ENCODE data around the gene GUCY2C.

The GUCY2C gene

GRCh38 chr12:14701809-14702568 lies 5.6 kb upstream of the GUCY2C start:
- no peak for TF ChIP-seq RAD21 (IDR thresholded peaks at IDR 0.05; ENCODE audit: low read depth)
- no peak for TF ChIP-seq MAX (IDR thresholded peaks at IDR 0.05)
- TF ChIP-seq EP300 (IDR thresholded peaks at IDR 0.05; ENCODE audit: borderline replicate concordance), result no peak
- no peak for TF ChIP-seq REST (IDR thresholded peaks at IDR 0.05; ENCODE audit: low read depth)
- no peak for TF ChIP-seq EGR1 (IDR thresholded peaks at IDR 0.05)

GRCh38 chr12:14700935-14701334 lies 4.5 kb upstream of the GUCY2C start:
- TF ChIP-seq FOXM1 (IDR thresholded peaks at IDR 0.05; ENCODE audit: borderline replicate concordance, low read depth) (no peak), TEAD4 (IDR thresholded peaks at IDR 0.05) (no peak), TAF1 (IDR thresholded peaks at IDR 0.05; ENCODE audit: low read depth) (no peak), TCF12 (IDR thresholded peaks at IDR 0.05; ENCODE audit: low read depth) (no peak), REST (IDR thresholded peaks at IDR 0.05; ENCODE audit: low read depth) (no peak)

- TF ChIP-seq TEAD4 (IDR thresholded peaks at IDR 0.05) (no peak), REST (IDR thresholded peaks at IDR 0.05; ENCODE audit: low read depth) (no peak), EGR1 (IDR thresholded peaks at IDR 0.05) (no peak), ZBTB7A (IDR thresholded peaks at IDR 0.05; ENCODE audit: low read depth) (no peak), NFIC (IDR thresholded peaks at IDR 0.05) (no peak), MAX (IDR thresholded peaks at IDR 0.05) (no peak), TCF12 (IDR thresholded peaks at IDR 0.05; ENCODE audit: low read depth) (no peak), TAF1 (IDR thresholded peaks at IDR 0.05; ENCODE audit: low read depth) (no peak), RAD21 (IDR thresholded peaks at IDR 0.05; ENCODE audit: low read depth) (no peak), EP300 (IDR thresholded peaks at IDR 0.05; ENCODE audit: borderline replicate concordance) (no peak), CREB1 (IDR thresholded peaks at IDR 0.05; ENCODE audit: low read depth) (no peak), CEBPB (IDR thresholded peaks at IDR 0.05) (no peak), FOXM1 (IDR thresholded peaks at IDR 0.05; ENCODE audit: borderline replicate concordance, low read depth) (no peak), YY1 (IDR thresholded peaks at IDR 0.05; ENCODE audit: low read depth) (no peak)
- TF ChIP-seq, protein P1, sequence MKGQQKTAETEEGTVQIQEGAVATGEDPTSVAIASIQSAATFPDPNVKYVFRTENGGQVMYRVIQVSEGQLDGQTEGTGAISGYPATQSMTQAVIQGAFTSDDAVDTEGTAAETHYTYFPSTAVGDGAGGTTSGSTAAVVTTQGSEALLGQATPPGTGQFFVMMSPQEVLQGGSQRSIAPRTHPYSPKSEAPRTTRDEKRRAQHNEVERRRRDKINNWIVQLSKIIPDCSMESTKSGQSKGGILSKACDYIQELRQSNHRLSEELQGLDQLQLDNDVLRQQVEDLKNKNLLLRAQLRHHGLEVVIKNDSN (IDR thresholded peaks at IDR 0.05), result no peak
These were observed 3.5 kb upstream of the GUCY2C start for GRCh38 chr12:14699923-14700322.

DNA sequence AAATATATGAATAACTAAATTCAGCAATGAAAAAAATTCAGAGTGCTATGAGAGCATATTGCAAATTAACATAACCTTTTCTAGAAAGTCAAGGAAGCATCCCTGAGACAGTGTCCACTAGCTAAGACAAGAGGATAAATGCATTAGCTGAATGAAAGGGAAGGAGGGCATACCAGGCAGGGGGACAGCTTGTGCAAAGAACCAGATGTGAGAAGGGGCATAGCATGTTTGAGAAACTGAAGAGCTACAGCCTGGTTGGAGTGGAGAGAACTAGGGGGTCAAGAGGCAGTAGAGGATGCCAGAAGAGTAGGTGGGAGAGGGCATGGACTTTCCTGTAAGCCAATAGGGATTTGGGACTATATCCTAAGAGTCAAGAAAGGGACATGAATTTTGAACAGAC lies 2.2 kb upstream of the GUCY2C start:
- TF ChIP-seq MAX (IDR thresholded peaks at IDR 0.05), result no peak
- TF ChIP-seq, protein P1 (IDR thresholded peaks at IDR 0.05), result no peak
- no peak for TF ChIP-seq EP300 (IDR thresholded peaks at IDR 0.05; ENCODE audit: borderline replicate concordance)
- no peak for TF ChIP-seq ZBTB7A (IDR thresholded peaks at IDR 0.05; ENCODE audit: low read depth)
- TF ChIP-seq EGR1 (IDR thresholded peaks at IDR 0.05), result no peak
- TF ChIP-seq FOXM1 (IDR thresholded peaks at IDR 0.05; ENCODE audit: borderline replicate concordance, low read depth), result no peak
- TF ChIP-seq TEAD4 (IDR thresholded peaks at IDR 0.05), result no peak
- TF ChIP-seq NFIC (IDR thresholded peaks at IDR 0.05), result no peak

All from Ishikawa (cell line).